Activated CD4-positive, alpha-beta memory T cell treated with anti-CD3 and anti-CD28 coated beads, Interleukin-2, amount 10 ng/mL, durations not matched to agents 7 days and 5 days (primary cell): Measurements from ENCODE around the gene RPLP1. TPM values are rescaled to one million over a fixed set of nuclear protein-coding genes. Genes with fewer than 3 reads are reported as not detected.
A peak's percentile ranks its signal among the peaks of the same experiment; 100 is the strongest.

ENCODE experiments used
- CTCF ChIA-PET: fragments of 350-600 bp; sonication (Branson Sonifier 250); formaldehyde crosslinking; loops from one replicate; lab custom pipeline; 2021; ENCODE audit warnings: antibody characterized with exemption, inconsistent platforms; lab: Charles Lee
- POLR2A ChIA-PET: fragments of 350-600 bp; sonication (Branson Sonifier 250); formaldehyde crosslinking; loops from one replicate; lab custom pipeline; 2021; ENCODE audit warnings: antibody characterized with exemption; lab: Charles Lee
- DNase-seq: peaks from one replicate; pipeline ENCODE4 v3.0.0-alpha.2; 2020
- H3K27ac Mint-ChIP-seq: one replicate; pipeline ENCODE4 v1.8.0; 2021; ENCODE audit warnings: mild to moderate bottlenecking, mixed read lengths
- H3K27me3 Mint-ChIP-seq: one replicate; pipeline ENCODE4 v1.8.0; 2021; ENCODE audit warnings: mixed read lengths
- H3K36me3 Mint-ChIP-seq: one replicate; pipeline ENCODE4 v1.8.0; 2021; ENCODE audit warnings: low read depth, mixed read lengths
- H3K4me1 Mint-ChIP-seq: one replicate; pipeline ENCODE4 v1.8.0; 2021; ENCODE audit warnings: mixed read lengths
- H3K4me3 Mint-ChIP-seq: one replicate; pipeline ENCODE4 v1.8.0; 2021; ENCODE audit warnings: mild to moderate bottlenecking, mixed read lengths
- H3K9me3 Mint-ChIP-seq: one replicate; pipeline ENCODE4 v1.8.0; 2021; ENCODE audit warnings: mixed read lengths
- total RNA-seq, 2 experiments: library from RNA; stranded (reverse); gene quantifications; one replicate each; pipeline ENCODE4 v1.2.3, GENCODE V29; 2021

The RPLP1 gene
- total RNA-seq, 2 experiments from 2014 or later: 1,524 to 1,535 TPM

GRCh38 chr15:69462030-69462492 is 9.4 kb downstream of the RPLP1 start:
- Mint-ChIP-seq H3K4me1 (peaks cover 26% of the 10 kb centered on the region), H3K27me3 (peaks cover 15% of the 10 kb centered on the region), H3K36me3 (peaks cover 6% of the 10 kb centered on the region), H3K4me3 (peak overlapping the region; percentile 84), H3K27ac (no peak overlapping the region), H3K9me3 (no peaks in the 10 kb centered on the region)
- ChIA-PET CTCF (interaction anchor here (0.7 to 2.9 kb wide), 21 partner anchors 9 to 1066 kb away, joined by 3 to 88 read pairs (median 5); partner anchors contain the start of genes GLCE, KIF23 and RPLP1), POLR2A (interaction anchor here (0.8 to 5.3 kb wide), 10 partner anchors 8 to 1030 kb away, joined by 3 to 141 read pairs (median 4); partner anchors contain the start of gene RPLP1)
- DNase-seq: no peak

DNA sequence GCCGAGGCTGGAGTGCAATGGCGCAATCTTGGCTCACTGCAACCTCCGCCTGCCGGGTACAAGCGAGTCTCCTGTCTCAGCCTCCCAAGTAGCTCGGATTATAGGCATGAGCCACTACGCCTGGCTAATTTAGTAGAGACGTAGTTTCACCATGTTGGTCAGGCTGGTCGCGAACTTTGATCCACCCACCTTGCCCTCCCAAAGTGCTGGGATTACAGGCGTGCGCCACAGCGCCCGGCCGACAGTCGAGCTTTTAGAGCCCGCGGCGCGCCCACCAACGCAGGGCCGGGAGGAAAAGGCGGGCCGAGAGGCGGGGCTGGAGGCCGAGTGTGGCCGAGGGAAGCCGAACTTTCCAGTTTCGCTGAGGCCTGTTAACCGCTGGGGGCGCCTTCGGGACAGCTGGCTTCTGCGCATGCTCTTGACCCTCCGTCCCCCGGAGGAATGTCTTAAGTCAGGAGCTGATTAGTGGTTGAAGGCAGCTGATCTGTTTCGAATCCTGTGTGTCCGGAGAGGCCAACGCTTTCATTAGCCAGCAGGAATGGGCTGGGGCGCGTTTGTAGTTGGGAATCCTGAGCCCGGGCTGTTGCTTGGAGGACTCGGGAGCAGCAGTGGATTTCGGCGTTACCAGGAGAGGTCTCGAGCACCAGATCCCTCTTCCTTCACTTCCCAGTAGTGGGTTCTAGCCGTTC is 10.0 kb downstream of the RPLP1 start:
- DNase-seq: peak; percentile 91
- Mint-ChIP-seq H3K27me3 (peaks cover 15% of the 10 kb centered on the region), H3K36me3 (peaks cover 3% of the 10 kb centered on the region), H3K4me3 (peak overlapping the region; percentile 84), H3K27ac (peak overlapping the region; percentile 72), H3K4me1 (peaks cover 28% of the 10 kb centered on the region), H3K9me3 (no peaks in the 10 kb centered on the region)
- CTCF ChIA-PET: interaction anchor here (0.6 to 2.9 kb wide), 29 partner anchors 9 to 1211 kb away, joined by 3 to 88 read pairs (median 4); partner anchors contain the start of genes GLCE, KIF23 and RPLP1
- POLR2A ChIA-PET: interaction anchor here (0.8 to 5.3 kb wide), 13 partner anchors 9 to 1029 kb away, joined by 3 to 141 read pairs (median 4); partner anchors contain the start of genes KIF23 and RPLP1

DNA sequence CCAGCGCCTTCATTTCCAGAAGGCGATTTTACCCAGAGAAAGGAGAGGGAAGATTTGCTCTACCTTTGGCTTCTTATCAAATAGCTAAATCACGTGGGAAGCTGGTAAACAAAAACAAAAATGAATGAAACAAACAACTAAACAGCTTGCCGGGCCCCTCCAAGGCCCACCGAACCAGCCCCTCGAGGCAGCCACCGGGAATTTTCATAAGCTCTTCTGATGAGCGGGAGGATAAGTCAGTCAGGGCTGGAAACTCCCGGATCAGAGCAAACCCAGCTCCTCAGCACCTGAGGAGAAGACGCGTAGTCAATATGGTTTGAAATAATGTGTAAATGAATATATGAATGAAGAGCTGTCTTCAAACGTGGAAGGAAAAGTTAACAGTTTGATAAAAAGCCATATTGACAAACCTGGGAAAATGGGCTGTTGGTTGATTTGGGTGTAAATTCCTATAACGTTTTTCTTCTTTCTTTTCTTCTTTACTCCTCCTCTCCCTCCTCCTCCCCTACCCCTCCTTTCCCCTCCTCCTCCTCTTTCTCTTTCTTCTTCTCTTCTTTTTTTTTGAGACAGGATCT is 10.7 kb downstream of the RPLP1 start:
- Mint-ChIP-seq H3K27ac (peak overlapping the region; percentile 72), H3K9me3 (no peaks in the 10 kb centered on the region), H3K4me3 (peak overlapping the region; percentile 84), H3K36me3 (no peaks in the 10 kb centered on the region), H3K4me1 (peaks cover 34% of the 10 kb centered on the region), H3K27me3 (peaks cover 15% of the 10 kb centered on the region)
- no peak for DNase-seq
- ChIA-PET POLR2A (interaction anchor here (0.9 to 5.3 kb wide), 10 partner anchors 10 to 1028 kb away, joined by 3 to 141 read pairs (median 5); partner anchors contain the start of genes KIF23 and RPLP1), CTCF (interaction anchor here (0.6 to 2.9 kb wide), 27 partner anchors 9 to 1210 kb away, joined by 3 to 88 read pairs (median 4); partner anchors contain the start of genes KIF23 and RPLP1)

- Mint-ChIP-seq H3K4me1 (peaks cover 47% of the 10 kb centered on the region), H3K9me3 (no peaks in the 10 kb centered on the region), H3K27me3 (peaks cover 17% of the 10 kb centered on the region), H3K27ac (no peak overlapping the region), H3K4me3 (no peak overlapping the region), H3K36me3 (no peaks in the 10 kb centered on the region)
- no peak for DNase-seq
- ChIA-PET POLR2A (interaction anchor here (5.3 kb wide), 1 partner anchor 12 kb away, joined by 141 read pairs; the partner anchor contains the start of gene RPLP1), CTCF (interaction anchor here (0.6 to 1.5 kb wide), 7 partner anchors 10 to 222 kb away, joined by 3 to 6 read pairs (median 4); partner anchors contain the start of genes KIF23 and RPLP1)
Measured at GRCh38 chr15:69465253-69465652, 12.6 kb downstream of the RPLP1 start.

DNA sequence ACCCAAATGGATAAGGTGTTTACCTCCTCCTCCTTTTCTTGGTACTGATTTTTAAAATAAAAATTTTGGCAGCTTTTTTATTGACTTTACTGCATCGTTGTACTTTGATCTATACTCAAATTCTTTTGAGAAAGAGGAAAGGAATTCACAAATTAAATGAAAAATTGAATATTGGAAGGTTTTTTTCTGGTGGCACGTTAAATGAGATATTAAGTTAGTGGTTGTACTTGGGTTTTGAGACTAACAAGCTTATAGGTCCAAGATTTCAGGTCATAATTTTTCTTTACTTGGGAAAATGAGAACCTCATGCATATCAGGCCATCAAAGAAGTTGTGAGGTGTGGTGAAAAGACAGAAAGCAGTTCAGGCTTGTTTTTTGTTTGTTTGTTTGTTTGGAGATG is 14.1 kb downstream of the RPLP1 start:
- Mint-ChIP-seq H3K27ac (no peak overlapping the region), H3K36me3 (no peaks in the 10 kb centered on the region), H3K27me3 (peaks cover 24% of the 10 kb centered on the region), H3K4me3 (no peak overlapping the region), H3K9me3 (no peaks in the 10 kb centered on the region), H3K4me1 (peaks cover 45% of the 10 kb centered on the region)
- ChIA-PET CTCF (interaction anchor here (0.7 to 1.6 kb wide), 6 partner anchors 8 to 1021 kb away, joined by 3 to 5 read pairs (median 3); no protein-coding TSS in a partner anchor), POLR2A (interaction anchor here (2.4 to 4.2 kb wide), 2 partner anchors 13 to 631 kb away, joined by 12 to 115 read pairs; partner anchors contain the start of genes RPLP1 and TLE3)
- no peak for DNase-seq

DNA sequence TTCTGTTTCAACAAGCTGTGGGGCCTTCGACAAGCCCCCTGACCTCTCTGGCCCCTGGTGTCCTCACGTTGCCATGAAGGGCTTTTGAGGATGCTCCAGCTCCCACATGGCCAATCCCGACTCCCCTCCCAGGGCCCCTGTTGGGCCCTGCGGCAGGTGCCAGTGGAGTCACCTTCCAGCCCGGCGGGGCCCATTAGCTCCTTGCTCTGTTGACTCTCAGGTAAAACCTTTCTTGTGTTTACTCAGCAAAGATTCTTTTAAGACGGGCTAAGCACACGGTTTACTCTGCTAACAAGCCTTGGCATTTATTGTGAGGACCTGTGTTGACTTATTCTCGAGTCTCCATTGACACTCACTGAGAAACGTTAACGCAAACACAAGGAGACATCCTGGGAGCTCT is 15.0 kb downstream of the RPLP1 start:
- POLR2A ChIA-PET: interaction anchor here (1.1 to 4.2 kb wide), 7 partner anchors 10 to 630 kb away, joined by 3 to 115 read pairs (median 6); partner anchors contain the start of genes RPLP1 and TLE3
- no peaks in the 10 kb centered on the region for H3K36me3 Mint-ChIP-seq
- DNase-seq: no peak
- peak overlapping the region; percentile 87 for H3K27ac Mint-ChIP-seq
- no peak overlapping the region for H3K4me3 Mint-ChIP-seq
- H3K9me3 Mint-ChIP-seq: no peaks in the 10 kb centered on the region
- CTCF ChIA-PET: interaction anchor here (0.9 to 1.9 kb wide), 5 partner anchors 9 to 1020 kb away, joined by 3 to 11 read pairs (median 4); partner anchors contain the start of gene RPLP1
- peaks cover 36% of the 10 kb centered on the region for H3K4me1 Mint-ChIP-seq
- peaks cover 33% of the 10 kb centered on the region for H3K27me3 Mint-ChIP-seq

GRCh38 chr15:69468241-69469121 is 15.9 kb downstream of the RPLP1 start:
- H3K4me3 Mint-ChIP-seq: peak overlapping the region; percentile 43
- ChIA-PET CTCF (interaction anchor here (0.9 to 1.9 kb wide), 6 partner anchors 8 to 1019 kb away, joined by 3 to 11 read pairs (median 4); partner anchors contain the start of gene RPLP1), POLR2A (interaction anchor here (0.7 to 4.2 kb wide), 11 partner anchors 11 to 1024 kb away, joined by 3 to 115 read pairs (median 4); partner anchors contain the start of genes RPLP1 and TLE3)
- DNase-seq: peak; percentile 88
- H3K9me3 Mint-ChIP-seq: no peaks in the 10 kb centered on the region
- H3K27me3 Mint-ChIP-seq: peaks cover 33% of the 10 kb centered on the region
- peaks cover 29% of the 10 kb centered on the region for H3K4me1 Mint-ChIP-seq
- H3K36me3 Mint-ChIP-seq: no peaks in the 10 kb centered on the region
- H3K27ac Mint-ChIP-seq: peak overlapping the region; percentile 87

GRCh38 chr15:69469467-69470201 is 17.0 kb downstream of the RPLP1 start:
- Mint-ChIP-seq H3K4me1 (peaks cover 25% of the 10 kb centered on the region), H3K27me3 (peaks cover 34% of the 10 kb centered on the region), H3K36me3 (no peaks in the 10 kb centered on the region), H3K9me3 (no peaks in the 10 kb centered on the region), H3K27ac (no peak overlapping the region), H3K4me3 (no peak overlapping the region)
- ChIA-PET CTCF (interaction anchor here (1.2 to 1.9 kb wide), 3 partner anchors 8 to 18 kb away, joined by 3 to 9 read pairs (median 5); no protein-coding TSS in a partner anchor), POLR2A (interaction anchor here (0.6 to 4.2 kb wide), 3 partner anchors 16 to 630 kb away, joined by 3 to 115 read pairs (median 3); partner anchors contain the start of gene RPLP1)
- DNase-seq: no peak

DNA sequence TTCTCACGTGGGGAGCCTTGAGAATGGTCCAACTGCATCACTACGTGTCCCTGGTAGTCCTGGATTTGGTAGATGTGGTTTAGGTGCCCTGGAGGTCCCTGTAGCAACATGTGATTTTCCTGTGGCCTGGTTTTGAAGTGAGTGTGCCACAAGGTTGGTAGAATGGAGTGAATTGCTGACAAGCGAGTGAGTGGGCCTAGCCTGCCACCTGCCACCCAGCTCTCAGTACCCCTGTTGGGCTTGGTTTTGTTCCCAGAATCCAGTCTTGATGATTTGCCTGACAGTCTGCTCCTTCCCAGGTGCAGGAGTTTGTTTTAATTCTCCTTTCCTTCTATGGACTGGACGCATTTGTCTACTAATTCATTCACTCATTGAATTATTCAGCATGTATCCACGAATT is 19.4 kb downstream of the RPLP1 start:
- no peak for DNase-seq
- Mint-ChIP-seq H3K4me1 (peaks cover 23% of the 10 kb centered on the region), H3K27me3 (peaks cover 24% of the 10 kb centered on the region), H3K36me3 (no peaks in the 10 kb centered on the region), H3K4me3 (no peak overlapping the region), H3K27ac (no peak overlapping the region), H3K9me3 (no peaks in the 10 kb centered on the region)
- ChIA-PET POLR2A (no interaction called here), CTCF (interaction anchor here (0.9 to 2.5 kb wide), 2 partner anchors 10 to 995 kb away, joined by 3 to 10 read pairs; no protein-coding TSS in a partner anchor)

DNA sequence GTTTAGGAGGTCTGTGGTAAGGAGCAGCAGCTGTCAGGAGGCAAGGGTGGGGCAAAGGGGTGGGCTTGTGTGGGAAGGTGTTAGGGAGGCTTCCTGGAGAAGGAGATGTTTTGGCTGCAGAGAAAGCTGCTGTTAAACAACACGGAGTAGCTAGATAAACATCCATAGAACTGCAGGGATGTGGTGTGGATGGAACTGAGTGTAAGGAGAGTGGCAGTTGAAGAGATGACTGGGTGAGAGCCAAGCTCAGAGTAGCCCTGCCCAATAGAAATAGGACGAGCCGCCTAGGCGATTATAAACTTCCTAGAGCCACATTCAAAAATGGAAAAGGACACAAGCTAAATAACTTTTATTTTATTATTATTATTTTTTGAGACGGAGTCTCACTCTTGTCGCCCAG is 19.9 kb downstream of the RPLP1 start:
- Mint-ChIP-seq H3K4me1 (peaks cover 21% of the 10 kb centered on the region), H3K27me3 (peaks cover 24% of the 10 kb centered on the region), H3K27ac (no peak overlapping the region), H3K9me3 (no peaks in the 10 kb centered on the region), H3K4me3 (no peak overlapping the region), H3K36me3 (no peaks in the 10 kb centered on the region)
- POLR2A ChIA-PET: no interaction called here
- DNase-seq: no peak
- CTCF ChIA-PET: interaction anchor here (0.9 to 2.5 kb wide), 2 partner anchors 10 to 994 kb away, joined by 3 to 10 read pairs; no protein-coding TSS in a partner anchor

DNA sequence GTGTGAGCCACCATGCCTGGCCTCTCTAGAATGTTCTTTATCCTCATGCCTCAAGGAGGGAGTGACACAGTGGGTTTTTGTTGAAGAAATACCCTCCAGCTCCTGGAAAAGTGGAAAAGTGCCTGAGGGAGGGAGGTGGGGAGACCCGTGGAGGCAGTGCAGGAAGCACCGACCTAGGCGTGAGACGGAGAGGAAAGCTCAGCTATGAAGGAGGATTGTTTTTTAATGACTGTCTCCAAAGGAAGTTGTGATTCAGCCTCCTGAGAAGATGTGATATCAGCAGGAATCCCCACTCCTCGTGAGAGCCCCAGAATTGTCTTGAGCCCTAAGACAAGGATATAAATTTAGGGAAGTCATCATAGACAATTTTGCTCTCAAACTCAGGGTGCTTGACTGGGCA is 21.7 kb downstream of the RPLP1 start:
- Mint-ChIP-seq H3K27me3 (peaks cover 22% of the 10 kb centered on the region), H3K27ac (no peak overlapping the region), H3K9me3 (no peaks in the 10 kb centered on the region), H3K4me3 (no peak overlapping the region), H3K4me1 (peaks cover 4% of the 10 kb centered on the region), H3K36me3 (no peaks in the 10 kb centered on the region)
- POLR2A ChIA-PET: no interaction called here
- CTCF ChIA-PET: interaction anchor here (1.7 to 3.5 kb wide), 3 partner anchors 12 to 1014 kb away, joined by 6 to 14 read pairs (median 6); no protein-coding TSS in a partner anchor
- DNase-seq: no peak
